GM08714 (cell line): ENCODE results near the gene DPPA3.
"Not testable (repeated sequence)": the region's sequence is repeated elsewhere in the genome, so short reads cannot be mapped to it uniquely, and the experiment has no call there.

ENCODE experiments used
- H3K4me3 ChIP-seq: fragments of 200-500 bp; sonication (Bioruptor generic); 2 replicates; pipeline ENCODE4 v1.5.1; 2014; ENCODE audit warnings: mild to moderate bottlenecking, low read length, inconsistent platforms
- ZNF274 ChIP-seq: IDR thresholded peaks from 2 replicates; pipeline ENCODE4 v1.6.1; 2012; ENCODE audit warnings: mild to moderate bottlenecking, low read depth, low read length

The DPPA3 gene

GRCh38 chr12:7709969-7710675, 1.1 kb upstream of the DPPA3 start:
- H3K4me3 ChIP-seq = no peak overlapping the region
- TF ChIP-seq ZNF274 = no peak

- TF ChIP-seq ZNF274 = no peak
- H3K4me3 ChIP-seq = no peak overlapping the region
Observed at GRCh38 chr12:7712841-7713442, 1.7 kb downstream of the DPPA3 start.

- H3K4me3 ChIP-seq = no peak overlapping the region
- TF ChIP-seq ZNF274 = no peak
Observed at GRCh38 chr12:7716381-7716780, 5.1 kb downstream of the DPPA3 start.

DNA sequence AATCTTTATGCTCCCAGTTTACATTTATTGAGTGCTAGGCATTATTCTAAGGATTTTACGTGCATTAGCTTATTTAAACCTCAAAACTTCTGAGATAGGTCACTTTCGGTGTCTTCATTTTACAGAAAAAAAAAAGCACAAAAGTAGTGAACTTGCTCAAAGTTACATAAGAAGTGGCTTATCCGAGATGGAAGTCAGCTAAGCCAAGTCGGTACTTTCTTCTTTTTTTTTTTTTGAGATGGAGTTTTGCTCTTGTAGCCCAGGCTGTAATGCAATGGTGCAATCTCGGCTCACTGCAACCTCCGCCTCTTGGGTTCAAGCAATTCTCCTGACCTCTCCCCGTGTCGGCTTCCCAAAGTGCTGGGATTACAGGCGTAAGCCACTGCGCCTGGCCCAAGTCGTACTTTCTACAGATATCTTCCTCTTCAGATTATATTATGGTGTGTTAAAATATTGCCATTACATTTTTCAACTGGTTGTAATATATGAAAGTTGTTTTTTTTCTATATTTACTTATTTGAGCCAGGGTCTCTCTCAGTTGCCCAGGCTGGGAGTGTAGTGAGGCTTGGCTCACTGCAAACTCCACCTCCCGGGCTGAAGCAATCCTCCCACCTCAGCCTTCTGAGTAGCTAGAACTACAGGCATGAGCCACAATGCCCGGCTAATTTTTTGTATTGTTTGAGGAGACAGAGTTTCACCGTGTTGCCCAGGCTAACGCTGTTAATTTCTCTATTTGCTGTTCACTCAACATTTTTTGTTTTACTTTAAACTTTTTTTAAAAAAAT, 8.9 kb downstream of the DPPA3 start:
- no peak for TF ChIP-seq ZNF274
- H3K4me3 ChIP-seq = no peak overlapping the region

- no peak overlapping the region for H3K4me3 ChIP-seq
- TF ChIP-seq ZNF274 = no peak
Observed at GRCh38 chr12:7723926-7724325, 12.7 kb downstream of the DPPA3 start.

GRCh38 chr12:7729746-7730145, 18.5 kb downstream of the DPPA3 start:
- no peak overlapping the region for H3K4me3 ChIP-seq
- no peak for TF ChIP-seq ZNF274

DNA sequence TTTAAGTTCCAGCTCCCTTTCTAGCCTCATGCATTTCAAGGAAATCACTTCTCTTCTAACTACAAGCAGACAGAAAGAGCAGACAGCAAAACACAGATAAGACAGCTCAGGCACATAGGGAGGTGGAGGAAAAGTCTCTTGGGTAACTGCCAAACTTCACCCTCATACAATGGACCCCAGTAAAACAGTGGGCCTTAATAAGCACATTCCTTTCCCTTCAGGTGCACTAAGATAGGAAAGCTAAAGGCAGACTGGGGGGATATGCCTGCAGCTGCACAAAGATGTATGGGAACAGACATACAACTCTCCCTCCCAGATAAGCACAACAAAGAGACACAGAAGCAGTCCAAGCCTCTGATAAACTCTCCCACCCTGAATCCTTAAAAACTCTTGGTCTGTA, 19.8 kb downstream of the DPPA3 start:
- H3K4me3 ChIP-seq = not testable (repeated sequence)

DNA sequence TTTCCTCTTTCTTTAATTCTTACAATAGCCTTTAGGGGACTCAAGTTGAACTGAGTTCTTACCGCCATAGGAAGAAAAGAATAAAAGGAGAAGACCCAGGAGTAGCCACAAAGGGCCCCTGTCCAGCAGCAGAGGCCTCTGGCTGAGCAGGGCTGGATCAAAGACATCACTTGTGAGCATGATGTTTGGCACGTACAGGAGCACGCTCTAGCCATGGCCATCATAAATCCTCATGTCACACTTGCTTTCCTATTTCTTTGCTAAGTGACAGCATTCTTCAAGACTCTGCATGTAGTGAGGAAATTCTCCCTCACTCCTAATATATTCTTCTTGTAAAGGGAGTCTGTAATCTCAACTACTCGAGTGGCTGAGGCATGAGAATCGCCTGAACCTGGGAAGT, 20.3 kb downstream of the DPPA3 start:
- no peak overlapping the region for H3K4me3 ChIP-seq

DNA sequence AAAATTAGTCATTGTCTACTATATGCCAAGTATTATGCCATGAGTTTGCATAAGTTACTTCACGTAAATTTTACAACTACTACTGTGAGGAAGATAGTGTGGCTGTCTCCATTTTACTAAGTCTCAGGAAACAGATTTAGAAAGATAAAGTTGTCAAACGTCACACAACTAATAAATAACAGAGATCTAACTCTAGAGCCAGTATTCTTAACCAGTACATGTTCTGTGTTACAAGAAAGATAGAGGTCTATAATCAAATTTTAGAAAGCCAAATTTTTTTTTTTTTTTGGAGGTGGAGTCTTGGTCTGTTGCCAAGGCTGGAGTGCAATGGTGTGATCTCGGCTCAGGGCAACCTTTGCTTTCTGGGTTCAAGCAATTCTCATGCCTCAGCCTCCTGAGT, 21.8 kb downstream of the DPPA3 start:
- TF ChIP-seq ZNF274 = no peak
- H3K4me3 ChIP-seq = no peak overlapping the region

More for the DNA sequence above, 20.3 kb downstream of the DPPA3 start:
- no peak for TF ChIP-seq ZNF274

GRCh38 chr12:7747246-7747645, 36.0 kb downstream of the DPPA3 start, which contains the start of gene CLEC4C:
TSS of gene CLEC4C (minus strand) at chr12:7747375. CDS start at chr12:7747348, 27 bp downstream.
- no peak for TF ChIP-seq ZNF274
- H3K4me3 ChIP-seq = no peak within 1 kb of the TSS

DNA sequence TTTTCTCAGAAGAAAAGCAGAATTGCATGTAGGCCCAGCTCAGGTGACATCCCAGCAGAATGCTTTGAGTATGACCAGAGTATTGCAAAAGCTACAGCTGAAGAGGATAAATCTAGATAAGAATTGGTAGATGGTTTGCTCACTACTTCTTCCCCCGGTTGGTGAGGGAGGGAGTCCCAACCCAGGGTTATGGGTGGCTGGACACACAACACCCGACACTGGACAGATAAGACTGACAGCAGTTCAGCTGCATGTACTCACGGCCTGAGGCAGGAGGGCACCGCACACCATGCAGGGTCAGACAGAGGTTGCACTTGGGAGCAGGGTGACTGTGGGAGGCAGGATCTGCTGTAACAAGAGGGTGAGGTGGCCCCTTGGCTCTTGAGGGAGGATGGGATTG, 37.6 kb downstream of the DPPA3 start:
- no peak overlapping the region for H3K4me3 ChIP-seq
- TF ChIP-seq ZNF274 = no peak

DNA sequence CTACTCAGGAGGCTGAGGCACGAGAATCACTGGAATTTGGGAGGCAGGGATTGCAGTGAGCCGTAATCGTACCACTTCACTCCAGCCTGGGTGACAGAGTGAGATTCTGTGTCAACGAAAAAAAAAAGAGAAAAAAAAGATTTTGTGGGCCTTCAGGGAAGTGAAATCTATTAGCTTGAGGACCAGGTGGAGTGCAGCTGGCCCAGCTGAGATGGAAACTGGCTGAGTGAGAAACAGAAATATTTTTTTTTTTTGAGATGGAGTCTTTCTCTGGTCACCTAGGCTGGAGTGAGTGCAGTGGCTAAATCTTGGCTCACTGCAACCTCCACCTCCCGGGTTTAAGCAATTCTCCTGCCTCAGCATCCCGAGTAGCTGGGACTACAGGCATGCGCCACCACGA, 38.2 kb downstream of the DPPA3 start:
- no peak overlapping the region for H3K4me3 ChIP-seq
- TF ChIP-seq ZNF274 = no peak

- no peak overlapping the region for H3K4me3 ChIP-seq
- TF ChIP-seq ZNF274 = no peak
Observed at GRCh38 chr12:7750350-7750749, 39.1 kb downstream of the DPPA3 start.

- H3K4me3 ChIP-seq = no peak overlapping the region
- no peak for TF ChIP-seq ZNF274
Observed at GRCh38 chr12:7751394-7751793, 40.2 kb downstream of the DPPA3 start.

DNA sequence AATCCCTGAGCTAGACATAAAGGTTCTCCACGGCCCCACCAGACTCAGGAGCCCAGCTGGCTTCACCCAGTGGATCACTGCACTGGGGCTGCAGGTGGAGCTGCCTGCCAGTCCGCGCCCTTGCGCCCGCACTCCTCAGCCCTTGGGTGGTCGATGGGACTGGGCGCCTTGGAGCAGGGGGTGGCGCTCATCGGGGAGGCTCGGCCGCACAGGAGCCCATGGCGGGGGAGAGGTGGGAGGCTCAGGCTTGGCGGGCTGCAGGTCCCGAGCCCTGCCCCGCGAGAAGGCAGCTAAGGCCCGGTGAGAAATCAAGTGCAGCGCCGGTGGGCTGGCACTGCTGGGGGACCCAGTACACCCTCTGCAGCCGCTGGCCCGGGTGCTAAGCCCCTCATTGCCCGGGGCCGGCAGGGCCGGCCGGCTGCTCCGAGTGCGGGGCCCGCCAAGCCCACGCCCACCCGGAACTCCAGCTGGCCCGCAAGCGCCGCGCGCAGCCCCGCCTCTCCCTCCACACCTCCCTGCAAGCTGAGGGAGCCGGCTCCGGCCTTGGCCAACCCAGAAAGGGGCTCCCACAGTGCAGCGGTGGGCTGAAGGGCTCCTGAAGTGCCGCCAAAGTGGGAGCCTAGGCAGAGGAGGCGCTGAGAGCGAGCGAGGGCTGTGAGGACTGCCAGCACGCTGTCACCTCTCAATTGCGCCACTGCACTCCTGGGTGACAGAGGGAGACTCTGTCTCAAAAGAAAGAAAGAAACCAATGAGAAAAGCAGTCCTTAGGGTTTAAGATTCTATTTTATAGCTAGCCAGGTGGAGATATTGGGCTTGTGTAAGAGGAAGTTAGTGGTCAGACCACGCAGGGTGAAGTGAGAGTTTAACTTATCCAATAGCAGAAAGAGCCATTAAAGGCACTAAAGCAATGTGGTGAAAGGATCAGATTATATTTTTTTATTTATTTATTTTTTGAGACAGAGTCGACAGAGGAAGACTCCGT, 41.0 kb downstream of the DPPA3 start:
- H3K4me3 ChIP-seq = not testable (repeated sequence)

DNA sequence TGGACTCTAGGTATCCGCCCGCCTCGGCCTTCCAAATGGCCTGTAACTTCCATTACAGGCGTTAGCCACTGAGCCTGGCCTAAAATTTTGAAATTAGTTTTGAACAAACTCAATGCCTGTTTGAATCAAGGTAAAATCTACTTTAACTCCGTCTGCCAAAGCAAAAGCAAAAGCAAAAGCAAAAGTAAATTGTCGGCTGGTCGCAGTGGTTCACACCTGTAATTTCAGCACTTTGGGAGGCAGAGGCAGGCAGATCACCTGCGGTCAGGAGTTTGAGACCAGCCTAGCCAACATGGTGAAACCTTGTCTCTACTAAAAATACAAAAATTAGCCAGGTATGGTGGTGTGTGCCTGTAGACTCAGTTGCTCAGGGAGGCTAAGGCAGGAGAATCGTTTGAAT, 44.4 kb downstream of the DPPA3 start:
- not testable (repeated sequence) for H3K4me3 ChIP-seq
